Measurements from ENCODE around the gene KRTAP25-1. TPM values are rescaled to one million over a fixed set of nuclear protein-coding genes. Genes with fewer than 3 reads are reported as not detected.

Gene KRTAP25-1
- not detected in 2 replicates for total RNA-seq

GRCh38 chr21:30289215-30289614 lies at the start of gene KRTAP25-1:
Gene KRTAP25-1, minus strand, starts transcription at chr21:30289514. Its CDS starts 24 bp downstream, at chr21:30289490.

DNA sequence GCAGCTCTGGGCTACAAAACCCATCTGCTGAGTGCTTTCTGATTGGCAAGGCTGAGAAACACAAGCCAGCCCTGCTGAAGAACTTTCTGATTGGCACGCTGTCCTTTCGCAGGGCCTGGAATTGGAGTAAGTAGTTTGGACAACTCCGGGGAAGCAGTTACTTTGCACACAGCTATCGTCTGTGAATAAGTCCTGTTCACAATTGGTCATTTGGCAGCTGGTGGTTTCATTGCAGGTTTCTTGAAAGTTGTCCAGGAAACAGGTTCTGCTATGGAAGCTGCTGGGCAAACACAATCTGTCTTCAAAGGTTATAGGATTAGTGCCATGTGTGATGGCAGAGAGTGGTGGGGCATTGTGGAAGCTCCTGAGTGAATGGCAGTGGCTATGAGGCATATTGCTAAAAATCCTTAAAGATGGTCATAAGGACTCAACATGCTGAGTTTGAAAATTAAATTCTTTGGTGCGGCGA lies 48.0 kb upstream of the KRTAP25-1 start, which contains the start of gene KRTAP27-1:
Gene KRTAP27-1 (minus strand): TSS at position 419 of the 469 bp plus-strand sequence. CDS start 26 bp downstream, at position 393.

DNA sequence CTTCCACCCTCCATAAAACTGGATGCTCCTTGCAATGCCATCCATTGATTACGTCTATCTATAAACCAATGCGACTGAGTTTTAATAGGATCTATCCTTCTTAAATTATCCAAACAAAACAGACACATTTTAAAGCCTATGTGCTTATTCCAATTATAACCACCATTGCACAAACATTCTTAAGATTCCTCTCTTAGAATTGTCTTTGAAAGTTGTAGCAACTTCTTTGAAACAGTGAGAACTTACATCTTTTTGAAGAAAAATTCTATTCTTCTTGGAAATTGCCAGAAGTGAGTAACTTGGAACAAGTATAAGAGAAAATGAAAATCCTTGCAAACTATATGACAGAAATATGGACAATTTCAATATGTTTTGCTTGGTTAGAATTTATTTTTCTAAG lies 30.9 kb upstream of the KRTAP25-1 start, which contains the start of gene KRTAP26-1:
Gene KRTAP26-1 (minus strand): TSS at position 101 of the 400 bp plus-strand sequence. CDS start 280 bp downstream, outside the sequence.

DNA sequence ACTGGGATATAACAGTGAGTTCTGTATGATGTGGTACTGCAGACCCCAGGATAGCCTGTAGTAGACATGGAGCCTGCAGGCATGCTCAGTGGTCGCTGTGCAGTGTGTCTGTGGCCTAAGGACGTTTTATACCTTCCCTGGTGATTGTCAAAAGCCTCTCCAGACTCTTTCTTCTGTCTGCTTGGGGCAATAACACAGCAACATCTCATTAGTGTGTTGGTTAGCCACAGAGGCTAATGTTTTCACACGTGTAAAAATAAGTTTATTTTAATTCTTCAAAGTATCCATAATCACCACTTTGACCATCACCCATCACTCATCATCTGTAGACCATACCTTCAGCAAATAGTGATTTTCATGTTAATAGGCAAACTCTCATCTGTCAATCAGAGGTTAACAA lies 6.5 kb downstream of the KRTAP25-1 start, which contains the start of gene KRTAP24-1:
Gene KRTAP24-1 (minus strand): TSS at position 101 of the 400 bp plus-strand sequence. CDS start 18 bp downstream, at position 83.

Other genes with a start within 250 kb of the KRTAP25-1 start
- not detected in 2 replicates for gene CLDN17, start 122.7 kb downstream of the KRTAP25-1 start, total RNA-seq
- gene CLDN8, start 73.4 kb downstream of the KRTAP25-1 start, total RNA-seq: not detected in 2 replicates
- not detected in 2 replicates for gene KRTAP24-1, start 6.6 kb downstream of the KRTAP25-1 start, total RNA-seq
- gene KRTAP26-1, start 30.8 kb upstream of the KRTAP25-1 start, total RNA-seq: not detected in 2 replicates
- gene KRTAP27-1, start 48.2 kb upstream of the KRTAP25-1 start, total RNA-seq: not detected in 2 replicates
- gene KRTAP23-1, start 59.1 kb upstream of the KRTAP25-1 start, total RNA-seq: not detected in 2 replicates
- gene KRTAP13-2, start 82.8 kb upstream of the KRTAP25-1 start, total RNA-seq: not detected in 2 replicates
- gene KRTAP13-1, start 106.5 kb upstream of the KRTAP25-1 start, total RNA-seq: not detected in 2 replicates
- gene KRTAP13-3, start 136.4 kb upstream of the KRTAP25-1 start, total RNA-seq: not detected in 2 replicates
- not detected in 2 replicates for gene KRTAP13-4, start 140.7 kb upstream of the KRTAP25-1 start, total RNA-seq
- not detected in 2 replicates for gene KRTAP15-1, start 150.8 kb upstream of the KRTAP25-1 start, total RNA-seq
- gene KRTAP19-1, start 190.9 kb upstream of the KRTAP25-1 start, total RNA-seq: not detected in 2 replicates
- not detected in 2 replicates for gene KRTAP19-2, start 197.9 kb upstream of the KRTAP25-1 start, total RNA-seq
- not detected in 2 replicates for gene KRTAP19-3, start 202.5 kb upstream of the KRTAP25-1 start, total RNA-seq
- gene KRTAP19-4, start 207.7 kb upstream of the KRTAP25-1 start, total RNA-seq: not detected in 2 replicates
- gene KRTAP19-5, start 212.6 kb upstream of the KRTAP25-1 start, total RNA-seq: not detected in 2 replicates

All from thoracic aorta endothelial cell (primary cell).